ENCODE results near the gene PLEKHH2.
"Not testable (repeated sequence)": the region's sequence is repeated elsewhere in the genome, so short reads cannot be mapped to it uniquely, and the experiment has no call there.

PLEKHH2 gene

DNA sequence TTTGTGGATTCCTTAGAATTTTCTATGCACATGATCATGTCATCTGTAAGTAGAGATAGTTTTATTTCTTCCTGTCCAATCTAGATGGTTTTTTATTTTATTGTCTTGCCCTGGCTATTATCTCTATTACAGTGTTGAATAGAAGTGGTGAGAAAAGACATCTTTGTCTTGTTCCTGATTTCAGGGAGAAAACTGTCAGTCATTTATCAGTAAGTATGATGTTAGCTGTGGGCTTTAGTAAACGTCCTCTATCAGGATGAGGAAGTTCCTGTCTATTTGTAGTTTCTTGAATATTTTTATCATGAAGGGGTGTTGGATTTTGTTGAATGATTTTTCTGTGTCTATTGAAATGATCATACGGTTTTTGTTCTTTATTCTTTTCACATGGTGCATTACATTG, 5.3 kb downstream of the PLEKHH2 start:
- DNase-seq, result no peak

DNA sequence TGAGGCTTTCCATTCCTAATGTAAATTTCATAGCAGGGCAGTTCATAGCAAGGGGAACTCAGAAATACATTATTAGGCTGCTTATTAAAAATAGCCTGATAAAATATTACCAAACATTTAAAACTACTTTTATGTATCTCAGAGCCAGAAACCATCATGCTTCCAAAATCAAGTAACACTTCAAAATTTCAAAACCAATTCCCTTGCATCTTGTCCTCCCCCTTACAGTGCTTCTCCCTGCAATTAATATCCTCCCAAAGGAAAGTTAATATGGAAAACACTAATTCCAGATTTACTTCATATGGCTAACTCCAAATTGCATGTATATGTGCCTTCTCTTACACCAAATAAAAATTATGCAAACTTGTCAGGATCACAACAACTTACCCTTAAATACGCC, 6.6 kb downstream of the PLEKHH2 start:
- no peak for DNase-seq

DNA sequence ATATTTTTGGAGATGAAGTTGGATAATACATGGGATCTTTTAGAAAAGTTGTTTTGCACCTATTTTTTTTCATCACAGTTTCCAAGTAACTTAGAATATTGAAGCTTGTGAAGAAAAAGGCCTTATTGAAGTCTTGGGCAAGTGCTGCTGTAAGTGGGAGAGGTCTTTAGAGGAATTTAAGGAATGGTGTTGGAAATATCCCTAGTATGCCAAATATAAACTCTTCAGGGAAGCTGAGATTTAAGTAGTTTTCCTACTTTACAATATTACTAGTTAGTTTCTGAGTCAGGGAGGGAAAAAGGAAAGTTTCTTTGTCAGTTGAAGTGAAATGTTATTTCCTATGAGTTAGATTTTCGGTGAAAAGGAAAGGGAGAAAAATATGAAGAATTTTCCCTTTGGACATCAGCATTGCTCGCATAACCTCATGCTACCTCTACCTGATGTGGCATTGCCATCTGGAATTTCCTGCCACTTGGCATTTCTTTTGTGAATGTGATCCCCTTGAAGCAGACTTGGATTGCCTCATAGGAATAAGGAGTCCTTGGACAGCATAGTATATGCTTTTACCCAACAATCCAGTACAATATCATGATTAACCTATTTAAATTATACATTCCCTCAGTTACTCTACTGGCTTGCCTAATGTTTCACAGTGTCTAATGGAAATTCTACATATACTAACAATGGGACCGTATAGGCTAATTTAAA, 12.1 kb downstream of the PLEKHH2 start:
- DNase-seq, result no peak

DNA sequence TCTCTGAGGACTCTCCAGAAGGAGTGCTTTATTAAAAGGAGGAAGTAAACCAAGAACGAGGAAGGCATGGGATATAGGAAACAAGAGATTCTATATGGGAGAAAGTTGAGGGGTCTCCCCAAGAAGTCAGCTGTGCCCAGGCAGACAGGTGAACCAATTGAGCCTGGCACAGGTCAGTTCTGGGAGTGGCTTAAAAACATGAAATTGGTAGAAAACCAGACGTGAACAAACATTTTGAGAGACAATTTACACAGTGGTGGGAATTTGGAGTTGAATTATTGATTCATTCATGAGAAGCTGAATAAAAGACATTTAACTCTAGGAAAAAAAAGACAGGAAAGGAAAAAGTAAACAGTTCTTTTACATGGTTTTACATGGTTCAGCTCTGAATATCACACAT, 16.4 kb downstream of the PLEKHH2 start:
- no peak for DNase-seq

DNA sequence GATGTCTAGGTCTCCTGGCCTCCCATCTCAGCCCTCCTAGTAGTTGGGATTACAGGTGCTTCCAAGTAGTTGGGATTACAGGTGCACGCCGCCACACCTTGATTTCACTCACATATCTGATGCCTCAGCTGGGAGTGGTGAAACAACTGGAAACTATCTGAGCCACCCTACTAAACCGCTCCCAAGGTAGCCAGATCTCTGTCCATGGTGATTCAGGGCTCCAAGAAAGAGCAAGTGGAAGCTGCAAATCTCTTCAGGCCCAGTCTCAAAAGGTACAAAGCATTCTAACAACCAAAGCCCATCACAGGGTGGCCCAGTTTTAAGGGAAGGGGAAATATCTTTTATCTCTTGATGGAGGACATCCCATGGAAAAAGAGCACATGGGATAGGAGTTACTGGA, 20.2 kb downstream of the PLEKHH2 start:
- DNase-seq, result no peak

DNA sequence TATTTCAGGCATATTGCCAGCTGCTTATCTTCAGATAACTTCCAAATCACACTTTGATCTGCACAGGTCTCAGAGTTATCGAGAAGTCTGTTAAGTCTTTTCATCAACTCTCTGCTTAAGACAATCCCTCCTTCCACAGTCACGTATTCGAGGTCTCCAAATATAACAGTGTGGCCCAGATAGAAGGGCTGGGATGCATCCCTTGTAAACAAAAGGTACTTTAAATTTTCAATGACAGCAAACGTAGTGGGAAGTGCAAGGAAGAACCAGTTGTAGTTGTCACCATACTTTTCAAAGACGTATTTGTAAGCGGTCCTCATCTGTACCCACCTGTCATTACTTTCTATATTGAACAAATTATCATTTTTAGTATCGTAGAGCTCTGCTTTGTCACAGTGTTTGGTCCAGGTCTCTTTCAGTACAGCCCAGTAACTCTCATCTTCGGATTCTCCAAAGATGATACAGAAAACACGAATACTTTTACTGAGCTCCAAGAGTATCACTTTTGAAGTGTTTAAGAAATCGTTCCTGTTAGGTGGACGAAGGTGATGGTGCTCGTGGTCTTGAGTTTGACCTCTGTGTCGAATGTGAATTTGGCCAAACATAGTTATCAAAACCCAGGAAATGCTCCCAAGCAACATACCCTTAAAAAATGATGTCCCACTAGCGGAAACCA, 38.7 kb downstream of the PLEKHH2 start:
- DNase-seq, result no peak

DNA sequence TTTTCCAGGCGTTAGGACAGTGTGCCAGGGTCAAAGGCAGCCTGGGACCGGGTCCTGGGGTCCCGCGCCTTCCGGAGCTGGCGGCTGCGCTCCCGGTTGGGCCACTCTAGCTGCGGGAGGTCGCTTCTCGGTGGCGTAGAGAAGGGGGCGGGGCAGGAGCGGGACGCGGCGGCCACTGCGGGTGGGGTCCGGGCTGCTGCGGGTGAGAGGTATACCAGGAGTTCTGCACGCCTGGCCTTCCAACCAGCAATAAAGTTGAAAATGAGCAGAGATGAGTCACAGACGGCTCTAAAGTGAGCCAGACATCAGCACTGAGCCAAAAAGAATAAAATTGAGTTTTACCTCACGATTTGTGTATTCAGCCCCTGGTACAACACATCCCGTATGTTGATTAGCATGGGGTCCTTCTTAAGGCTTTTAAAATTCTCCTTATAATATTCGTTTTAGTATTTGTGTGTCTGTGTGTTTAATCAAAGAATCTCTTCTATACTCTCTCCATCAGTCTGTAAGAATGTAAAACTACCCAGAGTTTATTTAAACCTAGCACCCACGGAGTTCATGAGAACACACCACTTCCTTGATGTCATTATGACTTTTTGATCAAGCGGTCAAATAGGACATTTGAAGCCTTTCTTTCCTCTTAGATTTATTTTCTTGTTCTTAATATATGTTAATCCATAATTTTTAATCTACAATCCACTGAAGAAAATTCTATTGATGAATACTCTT, 39.4 kb downstream of the PLEKHH2 start, which contains the start of gene C1GALT1C1L:
C1GALT1C1L (minus strand) TSS at position 108 of the 729 bp plus-strand sequence; CDS start at position 1, 107 bp downstream.
- no peak for DNase-seq

DNA sequence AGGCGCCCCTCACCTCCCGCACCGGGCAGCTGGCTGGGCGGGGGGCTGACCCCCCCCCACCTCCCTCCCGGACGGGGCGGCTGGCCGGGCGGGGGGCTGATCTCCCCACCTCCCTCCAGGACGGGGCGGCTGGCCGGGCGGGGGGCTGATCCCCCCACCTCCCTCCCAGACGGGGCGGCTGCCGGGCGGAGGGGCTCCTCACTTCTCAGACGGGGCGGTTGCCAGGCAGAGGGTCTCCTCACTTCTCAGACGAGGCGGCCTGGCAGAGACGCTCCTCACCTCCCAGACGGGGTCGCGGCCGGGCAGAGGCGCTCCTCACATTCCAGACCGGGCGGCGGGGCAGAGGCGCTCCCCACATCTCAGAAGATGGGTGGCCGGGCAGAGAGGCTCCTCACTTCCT, 40.7 kb downstream of the PLEKHH2 start:
- DNase-seq, result not testable (repeated sequence)

DNA sequence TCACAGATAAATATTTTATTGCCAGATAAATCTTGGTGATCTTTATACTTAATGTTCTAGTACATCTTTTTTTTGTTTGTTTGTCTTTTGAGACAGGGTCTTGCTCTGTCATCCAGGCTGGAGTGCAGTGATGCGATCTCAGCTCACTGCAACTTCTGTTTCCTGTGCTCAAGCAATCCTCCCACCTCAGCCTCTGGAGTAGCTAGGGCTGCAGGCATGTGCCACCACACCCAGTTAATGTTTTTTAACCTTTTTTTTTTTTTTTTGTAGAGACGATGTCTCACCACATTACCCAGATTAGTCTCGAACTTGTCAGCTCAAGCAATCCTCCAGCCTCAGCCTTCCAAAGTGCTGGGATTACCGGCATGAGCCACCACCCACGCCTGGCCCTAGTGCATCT, 48.3 kb downstream of the PLEKHH2 start:
- no peak for DNase-seq

DNA sequence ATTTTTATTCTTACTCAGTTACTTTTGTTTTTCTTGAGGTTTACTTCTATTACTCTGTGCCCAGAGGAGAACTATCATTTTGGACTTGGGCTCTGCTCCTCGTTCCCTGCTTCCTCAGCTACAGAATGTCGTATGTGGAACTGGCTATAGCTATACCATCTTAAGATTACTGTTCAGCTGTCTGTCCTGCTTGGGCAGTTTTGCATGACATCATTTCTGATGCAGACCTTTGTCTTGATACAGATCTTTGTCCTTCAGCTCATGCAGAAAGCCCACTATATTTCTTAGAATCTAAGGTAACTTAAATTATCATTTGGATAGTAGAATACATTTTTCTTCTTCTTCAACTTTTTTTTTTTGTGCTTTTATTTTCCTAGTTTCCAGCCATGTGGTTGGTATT, 52.9 kb downstream of the PLEKHH2 start:
- DNase-seq, result no peak

DNA sequence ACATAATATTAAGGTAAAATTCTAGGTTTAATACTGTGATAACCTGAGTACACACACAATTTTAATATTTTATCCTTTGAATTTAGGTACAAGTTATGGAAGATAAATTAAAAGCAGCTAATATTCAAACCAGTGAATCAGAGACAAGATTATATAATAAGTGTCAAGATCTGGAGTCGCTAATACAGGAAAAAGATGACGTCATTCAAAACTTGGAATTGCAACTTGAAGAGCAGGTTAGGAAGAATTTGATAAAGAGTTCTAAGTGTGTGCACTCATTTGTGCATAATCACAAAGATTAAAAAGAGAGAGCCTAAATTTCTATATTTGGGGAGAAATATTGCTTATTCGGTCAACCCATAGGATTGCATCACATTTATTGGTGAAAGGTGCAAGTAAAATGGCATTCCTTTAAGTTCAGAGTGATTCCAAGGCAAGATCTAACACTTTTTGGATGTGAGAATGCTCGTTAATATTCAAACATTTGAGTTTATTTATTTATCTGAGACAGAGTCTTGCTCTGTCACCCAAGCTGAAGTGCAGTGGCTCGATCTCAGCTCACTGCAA, 55.5 kb downstream of the PLEKHH2 start:
- no peak for DNase-seq

DNA sequence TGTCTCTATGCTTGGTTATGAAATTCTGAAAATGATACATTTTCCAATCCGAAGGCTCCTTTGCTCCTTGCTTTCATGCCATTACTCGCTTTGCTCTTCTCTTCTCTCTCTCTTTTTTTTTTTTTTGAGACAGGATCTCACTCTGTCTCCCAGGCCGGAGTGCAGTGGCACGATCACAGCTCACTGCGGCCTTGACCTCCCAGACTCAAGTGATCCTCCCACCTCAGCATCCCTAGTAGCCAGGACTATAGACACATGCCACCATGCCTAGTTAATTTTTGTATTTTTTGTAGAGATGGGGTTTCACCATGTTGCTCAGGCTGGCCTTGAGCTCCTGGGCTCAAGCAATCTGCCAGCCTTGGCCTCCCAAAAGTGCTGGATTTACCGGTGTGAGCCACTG, 61.1 kb downstream of the PLEKHH2 start:
- DNase-seq, result not testable (repeated sequence)

DNA sequence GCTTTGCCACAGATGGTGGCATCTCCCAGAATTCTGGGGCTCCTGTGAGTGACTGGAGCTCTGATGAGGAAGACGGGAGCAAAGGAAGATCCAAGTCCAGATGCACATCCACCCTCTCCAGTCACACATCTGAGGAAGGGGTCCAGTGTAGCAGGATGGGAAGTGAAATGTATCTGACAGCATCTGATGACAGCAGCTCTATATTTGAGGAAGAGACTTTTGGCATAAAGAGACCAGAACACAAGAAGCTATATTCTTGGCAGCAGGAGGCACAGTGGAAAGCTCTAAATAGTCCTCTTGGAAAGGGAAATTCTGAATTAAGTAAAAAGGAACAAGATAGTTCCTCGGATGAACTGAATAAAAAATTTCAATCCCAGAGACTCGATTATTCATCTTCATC, 62.7 kb downstream of the PLEKHH2 start:
- DNase-seq, result no peak

DNA sequence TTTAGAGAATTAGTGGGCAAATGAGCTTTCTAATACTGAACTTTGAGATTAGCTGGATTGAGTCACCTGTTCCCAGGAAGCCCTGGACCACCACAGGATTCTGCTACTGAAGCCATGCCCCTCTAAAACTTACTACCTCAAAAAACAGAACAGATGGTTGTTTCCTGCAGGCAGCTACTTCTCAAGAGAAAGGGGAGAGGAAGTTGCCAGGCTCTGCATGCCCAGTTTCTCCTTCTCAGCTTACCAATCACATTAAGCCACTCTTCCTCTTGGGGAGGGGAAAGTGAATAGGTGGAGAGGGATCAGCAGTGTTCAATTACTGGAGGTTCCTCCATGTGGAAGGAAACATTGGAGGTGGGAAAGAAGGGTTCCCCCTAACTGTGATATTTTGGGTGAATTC, 64.1 kb downstream of the PLEKHH2 start:
- DNase-seq, result no peak

DNA sequence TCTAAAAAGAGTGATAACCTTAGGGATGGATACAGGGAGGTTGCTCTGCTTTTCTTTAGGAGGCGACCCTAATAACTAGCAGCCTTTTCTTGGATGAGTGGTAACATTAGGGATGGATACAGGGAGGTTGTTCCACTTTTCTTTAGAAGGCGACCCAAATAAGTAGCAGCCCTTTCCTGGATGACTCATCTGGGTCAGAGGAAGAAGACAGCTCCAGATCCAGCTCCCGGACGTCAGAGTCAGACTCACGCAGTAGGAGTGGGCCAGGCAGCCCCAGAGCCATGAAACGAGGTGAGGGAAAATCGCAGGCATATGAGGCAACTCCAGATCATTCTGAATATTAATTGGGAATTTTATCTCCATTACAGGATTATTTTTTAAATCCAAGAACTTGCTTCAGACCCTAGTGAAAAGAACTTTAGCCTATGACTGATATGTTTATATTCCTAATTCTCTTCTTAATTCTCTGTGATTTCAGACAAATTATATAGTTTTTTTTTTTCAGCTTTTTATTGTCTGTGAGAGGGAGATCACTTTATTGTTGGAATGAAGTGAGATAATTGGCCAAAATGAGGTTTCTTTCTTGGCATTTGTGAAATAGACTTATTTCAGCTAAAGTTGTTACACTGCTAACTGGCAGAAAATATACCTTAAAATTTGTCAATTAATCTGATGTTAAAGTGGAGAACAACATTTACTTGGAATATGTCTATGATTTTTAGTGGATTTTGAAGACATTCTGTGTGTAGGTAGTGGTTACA, 70.4 kb downstream of the PLEKHH2 start:
- no peak for DNase-seq

DNA sequence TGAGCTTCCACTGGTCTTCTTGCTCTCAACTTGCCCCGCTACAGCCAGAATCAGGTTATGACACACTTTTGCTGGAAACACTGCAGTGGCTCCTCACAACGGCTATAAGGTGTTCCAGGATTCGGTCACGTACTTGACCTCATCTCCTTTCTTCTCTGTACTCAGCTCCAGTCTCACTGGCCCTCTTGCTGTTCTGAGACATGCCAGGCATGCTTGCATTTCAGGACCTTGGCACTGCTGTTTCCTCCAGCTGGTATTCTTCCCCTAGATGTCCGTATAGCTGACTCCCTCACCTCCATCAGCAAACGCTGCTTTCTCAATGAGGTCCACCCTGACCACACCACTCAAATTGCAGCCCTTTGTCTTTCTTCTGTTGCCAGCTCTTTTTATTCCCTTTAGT, 71.1 kb downstream of the PLEKHH2 start:
- DNase-seq, result no peak

DNA sequence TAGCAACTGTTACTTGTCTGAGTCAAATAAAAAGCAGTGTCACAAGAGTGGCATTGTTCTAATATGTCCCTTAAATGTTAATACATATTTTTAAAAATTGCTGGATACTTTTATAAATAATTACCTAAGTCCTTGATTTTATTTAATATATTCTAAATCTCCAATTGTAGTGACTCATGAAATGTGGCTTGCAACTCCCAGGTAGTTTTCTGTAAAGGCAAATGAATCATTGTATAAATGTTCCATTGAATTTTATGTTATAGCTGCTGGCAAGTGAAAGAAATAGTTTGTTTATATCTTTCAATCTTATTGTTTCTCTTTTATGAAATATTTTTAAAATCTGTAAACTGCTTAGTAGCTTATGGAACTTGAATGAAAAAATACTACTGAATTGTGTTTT, 71.8 kb downstream of the PLEKHH2 start:
- no peak for DNase-seq

DNA sequence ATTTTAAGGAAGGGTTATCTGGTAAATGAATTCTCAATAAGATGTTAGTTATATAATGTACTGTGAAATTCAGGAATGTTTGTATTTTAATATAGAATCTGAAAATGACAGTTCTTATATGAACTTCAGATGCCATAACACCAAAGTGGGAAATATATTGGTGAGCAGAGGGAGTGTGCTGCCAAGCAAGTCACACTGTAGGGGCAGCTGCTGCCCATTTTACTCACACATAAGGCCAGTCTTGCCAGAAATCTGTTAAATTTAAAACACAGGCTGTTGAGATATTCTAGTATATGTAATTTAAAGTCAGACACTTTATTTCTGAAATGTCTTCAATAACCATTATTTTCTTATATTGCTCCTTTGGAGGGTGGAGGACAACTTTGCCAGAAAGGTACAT, 73.8 kb downstream of the PLEKHH2 start:
- no peak for DNase-seq

DNA sequence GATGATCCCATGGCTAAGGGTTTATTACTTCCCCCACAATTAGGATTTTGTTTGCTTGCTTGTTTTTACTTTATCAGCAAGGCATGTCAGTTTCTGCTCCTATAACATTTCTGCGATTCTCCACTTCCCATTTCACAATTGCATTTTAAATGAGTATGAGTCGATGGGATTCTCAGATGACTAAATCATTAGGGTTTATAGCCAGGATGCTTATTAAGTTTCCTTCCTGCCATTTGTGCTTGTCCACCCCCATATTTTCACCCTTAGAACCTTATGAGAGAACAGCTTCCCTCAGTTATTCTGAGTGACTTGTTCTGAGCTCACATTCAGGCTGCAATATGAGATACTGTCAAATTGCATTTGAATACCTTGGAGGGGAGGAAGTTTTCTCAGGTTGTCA, 77.1 kb downstream of the PLEKHH2 start:
- DNase-seq, result no peak

DNA sequence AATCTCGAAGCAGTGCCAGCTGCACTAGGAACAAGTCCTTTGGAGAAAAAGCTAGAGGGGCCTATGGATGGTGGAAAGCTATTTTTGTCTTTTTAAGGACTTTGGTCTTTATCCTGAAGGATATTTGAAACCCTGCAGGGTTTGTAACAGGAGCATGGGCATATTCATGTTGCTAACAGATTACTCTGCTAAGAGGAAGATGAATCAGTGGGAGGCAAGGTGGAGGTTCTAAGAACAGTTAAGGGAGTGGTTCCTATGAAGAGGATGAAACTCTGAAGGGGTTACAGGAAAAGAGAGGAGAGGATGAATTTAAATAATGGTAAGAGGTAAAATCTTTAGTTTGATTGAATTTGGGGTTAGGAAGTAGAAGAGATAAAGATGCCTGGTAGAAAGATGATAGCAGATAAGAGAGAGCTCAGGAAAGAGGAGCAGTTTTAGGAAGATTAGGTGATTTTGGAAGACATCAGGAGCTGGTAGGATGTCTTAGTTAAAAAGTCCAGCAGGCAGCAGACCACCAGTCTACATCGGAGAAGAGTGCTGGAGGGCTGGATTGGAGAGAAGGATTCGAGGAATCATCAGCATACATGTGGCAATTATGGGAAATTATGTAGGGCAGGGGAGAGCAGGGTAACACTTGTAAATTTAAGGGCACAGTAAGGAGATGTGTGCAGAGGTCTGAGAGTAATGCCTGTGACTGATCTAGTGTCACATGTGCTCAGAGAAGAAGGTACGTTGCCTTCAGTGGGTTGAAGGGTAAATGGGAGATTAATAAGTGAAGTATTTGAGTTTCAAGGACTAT, 78.4 kb downstream of the PLEKHH2 start:
- no peak for DNase-seq

DNA sequence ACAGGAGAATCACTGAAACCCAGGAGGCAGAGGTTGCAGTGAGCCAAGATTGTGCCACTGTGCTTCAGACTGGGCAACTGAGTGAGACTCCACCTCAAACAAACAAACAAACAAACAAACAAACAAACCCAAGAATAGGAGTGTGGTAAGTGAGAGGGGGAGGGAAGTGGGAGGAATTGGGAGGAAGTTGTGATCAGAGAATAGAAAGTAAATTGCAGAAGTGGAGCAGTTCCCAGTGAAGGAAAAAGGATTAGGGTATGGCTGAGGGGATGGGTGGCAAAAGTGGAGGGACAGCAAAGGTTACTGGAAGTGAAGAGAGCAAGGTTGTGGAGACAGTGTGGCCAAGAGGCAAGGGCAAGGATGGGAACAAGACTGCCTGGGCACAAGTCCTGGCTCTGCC, 80.3 kb downstream of the PLEKHH2 start:
- no peak for DNase-seq

DNA sequence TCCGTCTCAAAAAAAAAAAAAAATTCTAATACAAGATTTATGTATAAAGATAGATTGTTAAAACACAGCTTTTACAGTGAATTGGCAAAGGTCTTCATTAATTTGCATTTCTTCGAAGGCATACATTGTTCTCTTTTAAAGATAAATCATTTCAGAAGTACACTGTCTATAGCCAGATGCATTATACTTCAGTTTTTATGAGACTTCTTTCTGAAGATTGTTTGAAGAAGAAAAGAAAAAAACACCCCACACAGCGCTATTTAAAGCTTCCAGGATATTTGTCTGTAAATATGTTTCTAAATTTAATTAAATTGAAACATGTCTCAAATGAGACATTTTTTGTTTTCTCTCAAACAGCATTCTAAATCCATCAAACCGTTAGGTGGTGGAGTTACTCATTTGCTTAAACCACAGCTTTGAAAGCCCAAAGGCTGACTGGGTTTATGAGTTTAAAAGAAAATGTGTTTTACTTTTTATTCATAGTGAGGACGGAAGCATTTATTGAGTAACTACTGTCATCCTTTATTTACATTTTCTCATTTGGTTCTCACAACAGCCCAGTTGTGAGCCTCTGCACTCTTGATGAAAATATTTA, 81.6 kb downstream of the PLEKHH2 start:
- DNase-seq, result no peak
